Mononuclear cell (primary cell): Measurements from ENCODE around the gene DISP1. TPM values are rescaled to one million over a fixed set of nuclear protein-coding genes. Genes with fewer than 3 reads are reported as not detected.
"Not testable (repeated sequence)": the region's sequence is repeated elsewhere in the genome, so short reads cannot be mapped to it uniquely, and the experiment has no call there.

Source experiments
- H3K27me3 ChIP-seq: 2 replicates; pipeline ENCODE4 v1.6.0; 2011; ENCODE audit warnings: low read length, control low read depth; ENCODE audit not compliant: insufficient read depth
- H3K4me1 ChIP-seq: 2 replicates; pipeline ENCODE4 v1.5.1; 2011; ENCODE audit warnings: mild to moderate bottlenecking, low read length, control low read depth; ENCODE audit not compliant: insufficient read depth
- H3K4me3 ChIP-seq: 2 replicates; pipeline ENCODE4 v1.5.1; 2011; ENCODE audit warnings: mild to moderate bottlenecking, low read length, moderate library complexity
- H3K9me3 ChIP-seq: 2 replicates; pipeline ENCODE4 v1.5.1; 2011; ENCODE audit warnings: low read depth, mild to moderate bottlenecking, control low read depth, low read length
- total RNA-seq: library from RNA; depleted of rRNA; stranded (reverse); fragments of >200 nt; gene quantifications from one replicate; pipeline ENCODE4 v1.2.3, GENCODE V29; 2012

DISP1 gene
- total RNA-seq, 1 donor: 0.73 TPM

DNA sequence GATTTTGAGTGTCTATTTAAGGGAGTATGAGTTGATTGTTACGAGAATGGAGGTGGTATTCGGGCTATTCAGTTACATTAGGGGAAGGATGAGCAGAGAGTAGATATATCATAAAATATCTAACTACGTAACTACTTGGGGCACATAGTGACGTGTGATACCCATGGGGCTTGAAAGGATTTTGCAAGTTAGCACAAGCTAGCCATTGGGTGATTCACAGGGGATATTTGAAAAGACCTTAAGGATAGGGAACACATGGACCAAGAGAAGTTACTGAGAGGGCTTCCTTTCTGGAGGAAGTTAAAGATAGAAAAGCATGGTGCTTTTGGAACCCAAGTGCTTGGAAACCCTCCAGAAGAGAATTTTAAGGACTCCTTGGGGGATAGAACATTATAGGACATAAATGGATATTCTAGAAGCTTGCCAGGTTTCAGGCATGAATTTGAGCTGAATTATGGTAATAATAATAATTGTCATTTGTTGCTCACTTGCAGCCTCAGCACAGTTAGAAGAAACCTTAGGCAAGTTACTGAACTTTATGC is 5.4 kb downstream of the DISP1 start:
- Histone ChIP-seq H3K9me3 (no peaks in the 10 kb centered on the region), H3K27me3 (no peaks in the 10 kb centered on the region), H3K4me1 (peaks cover 9% of the 10 kb centered on the region), H3K4me3 (no peak overlapping the region)

DNA sequence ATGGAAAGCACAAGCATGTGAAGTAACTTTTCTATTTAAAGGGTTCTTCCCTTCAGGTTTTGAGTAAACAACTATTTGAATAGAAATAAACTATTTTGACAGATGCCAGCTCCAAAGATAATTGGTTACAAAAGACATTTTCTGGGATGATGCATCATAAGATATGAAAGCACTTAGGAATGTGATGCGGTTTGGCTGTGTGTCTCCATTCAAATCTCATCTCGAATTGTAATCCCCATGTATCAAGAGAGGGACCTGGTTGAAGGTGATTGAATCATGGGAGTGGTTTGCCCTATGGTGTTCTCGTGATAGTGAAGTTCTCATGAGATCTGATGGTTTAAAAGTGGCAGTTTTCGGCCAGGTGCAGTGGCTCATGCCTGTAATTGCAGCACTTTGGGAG is 6.4 kb downstream of the DISP1 start:
- Histone ChIP-seq H3K4me3 (no peak overlapping the region), H3K9me3 (no peaks in the 10 kb centered on the region), H3K27me3 (no peaks in the 10 kb centered on the region), H3K4me1 (peaks cover 4% of the 10 kb centered on the region)

DNA sequence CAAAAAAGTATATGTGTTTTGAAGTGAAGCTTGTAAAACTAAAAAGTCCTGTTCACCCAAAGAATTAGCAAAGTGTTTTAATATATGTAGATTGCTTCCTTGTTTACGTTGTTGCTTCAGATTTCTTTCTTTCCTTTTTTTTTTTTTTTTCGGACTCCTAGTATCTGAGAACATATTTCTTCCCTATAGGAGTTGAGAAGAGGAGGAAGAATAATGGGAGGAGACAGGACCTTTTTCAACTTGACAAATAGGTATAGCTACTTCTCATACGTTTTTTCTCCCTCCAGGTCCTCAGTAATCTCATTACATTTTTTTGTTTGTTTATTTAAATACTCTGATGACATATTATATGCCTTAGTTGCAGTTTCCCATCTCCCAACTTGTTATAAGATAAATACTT is 8.9 kb downstream of the DISP1 start:
- Histone ChIP-seq H3K4me1 (no peaks in the 10 kb centered on the region), H3K4me3 (no peak overlapping the region), H3K27me3 (no peaks in the 10 kb centered on the region), H3K9me3 (no peaks in the 10 kb centered on the region)

DNA sequence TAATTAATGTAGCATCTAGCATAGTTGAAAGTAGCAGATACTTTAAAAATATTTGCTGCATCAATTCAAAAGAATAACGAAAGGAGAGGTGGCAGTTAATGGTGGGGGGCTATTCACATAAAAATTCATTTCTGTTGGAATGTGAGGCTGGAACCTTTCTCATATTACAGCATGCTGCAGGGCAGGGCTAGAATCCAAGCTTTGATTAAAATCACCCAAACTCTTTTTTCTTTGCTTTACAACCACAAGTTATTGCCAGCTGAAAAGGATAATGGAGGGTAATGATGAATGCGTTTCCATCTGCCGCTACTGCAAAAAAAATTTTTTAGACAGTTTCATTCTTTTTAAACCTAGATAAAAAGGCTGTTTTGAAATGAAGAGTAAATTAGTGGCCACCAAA is 9.8 kb downstream of the DISP1 start:
- no peaks in the 10 kb centered on the region for H3K9me3 ChIP-seq
- H3K4me3 ChIP-seq: no peak overlapping the region
- H3K4me1 ChIP-seq: no peaks in the 10 kb centered on the region
- H3K27me3 ChIP-seq: no peaks in the 10 kb centered on the region

DNA sequence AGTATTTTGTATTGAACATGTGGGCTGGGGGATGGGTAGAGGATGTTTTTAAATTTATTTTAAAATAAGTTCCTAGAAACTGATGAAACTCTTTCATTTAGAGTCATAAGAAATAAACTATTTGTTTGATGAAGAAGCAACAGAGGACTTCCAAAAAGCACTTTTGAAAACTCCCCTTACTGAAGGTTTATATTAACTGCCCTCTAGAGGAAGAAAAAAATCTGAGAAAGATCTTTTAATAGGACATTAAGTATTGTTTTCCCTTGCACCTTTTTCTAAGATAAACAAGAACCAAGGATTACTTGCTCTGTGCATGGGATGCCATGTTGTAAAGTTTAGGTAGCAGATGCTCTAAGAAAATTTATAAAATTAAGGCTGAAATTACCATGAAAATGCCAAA is 14.1 kb downstream of the DISP1 start:
- no peak overlapping the region for H3K4me3 ChIP-seq
- H3K9me3 ChIP-seq: no peaks in the 10 kb centered on the region
- H3K27me3 ChIP-seq: no peaks in the 10 kb centered on the region
- H3K4me1 ChIP-seq: no peaks in the 10 kb centered on the region

DNA sequence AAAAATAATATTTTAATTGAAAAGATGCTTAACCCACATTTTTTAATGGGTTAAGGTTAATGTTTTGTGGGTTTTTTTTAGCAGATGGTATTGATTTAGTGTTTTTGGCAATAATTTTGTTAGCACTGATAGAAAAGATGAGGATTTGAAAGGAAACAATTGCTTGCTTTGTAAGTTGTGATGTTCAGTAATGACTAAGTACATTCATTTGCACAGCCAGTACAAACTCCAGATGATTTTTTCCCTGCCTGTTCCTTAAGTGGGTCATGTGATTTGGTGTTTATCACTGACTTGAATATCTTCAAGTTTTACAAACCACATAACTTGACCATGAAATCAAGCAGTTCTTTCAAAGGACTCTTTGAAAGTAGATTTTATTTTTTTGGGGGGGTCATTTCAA is 15.0 kb downstream of the DISP1 start:
- no peaks in the 10 kb centered on the region for H3K4me1 ChIP-seq
- H3K9me3 ChIP-seq: no peaks in the 10 kb centered on the region
- no peak overlapping the region for H3K4me3 ChIP-seq
- H3K27me3 ChIP-seq: no peaks in the 10 kb centered on the region

DNA sequence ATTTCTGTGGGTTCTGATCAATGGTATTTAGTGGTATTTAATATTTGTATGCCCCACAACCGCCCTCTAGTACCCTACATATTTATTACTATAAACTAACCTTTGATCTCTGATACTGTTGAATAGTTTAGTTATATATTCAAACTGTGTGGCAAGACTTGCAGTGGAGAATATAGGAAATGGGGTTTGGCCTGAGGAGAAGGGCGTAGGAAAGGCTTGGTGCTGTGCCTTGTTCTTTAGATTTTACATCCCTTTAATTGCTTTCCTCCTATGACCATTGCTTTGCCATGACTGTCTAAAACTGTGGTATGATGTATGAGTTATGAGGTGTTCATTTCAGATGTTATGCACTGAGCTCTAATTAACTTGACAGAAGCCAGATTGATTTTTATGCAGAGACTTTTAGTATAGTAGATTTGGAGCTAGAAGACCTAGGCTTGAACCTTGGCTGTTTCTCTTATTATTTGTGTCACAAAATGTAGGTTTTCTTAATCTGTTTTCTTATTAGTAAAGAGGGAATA is 18.6 kb downstream of the DISP1 start:
- Histone ChIP-seq H3K9me3 (no peaks in the 10 kb centered on the region), H3K4me3 (no peak overlapping the region), H3K27me3 (no peaks in the 10 kb centered on the region), H3K4me1 (no peaks in the 10 kb centered on the region)

DNA sequence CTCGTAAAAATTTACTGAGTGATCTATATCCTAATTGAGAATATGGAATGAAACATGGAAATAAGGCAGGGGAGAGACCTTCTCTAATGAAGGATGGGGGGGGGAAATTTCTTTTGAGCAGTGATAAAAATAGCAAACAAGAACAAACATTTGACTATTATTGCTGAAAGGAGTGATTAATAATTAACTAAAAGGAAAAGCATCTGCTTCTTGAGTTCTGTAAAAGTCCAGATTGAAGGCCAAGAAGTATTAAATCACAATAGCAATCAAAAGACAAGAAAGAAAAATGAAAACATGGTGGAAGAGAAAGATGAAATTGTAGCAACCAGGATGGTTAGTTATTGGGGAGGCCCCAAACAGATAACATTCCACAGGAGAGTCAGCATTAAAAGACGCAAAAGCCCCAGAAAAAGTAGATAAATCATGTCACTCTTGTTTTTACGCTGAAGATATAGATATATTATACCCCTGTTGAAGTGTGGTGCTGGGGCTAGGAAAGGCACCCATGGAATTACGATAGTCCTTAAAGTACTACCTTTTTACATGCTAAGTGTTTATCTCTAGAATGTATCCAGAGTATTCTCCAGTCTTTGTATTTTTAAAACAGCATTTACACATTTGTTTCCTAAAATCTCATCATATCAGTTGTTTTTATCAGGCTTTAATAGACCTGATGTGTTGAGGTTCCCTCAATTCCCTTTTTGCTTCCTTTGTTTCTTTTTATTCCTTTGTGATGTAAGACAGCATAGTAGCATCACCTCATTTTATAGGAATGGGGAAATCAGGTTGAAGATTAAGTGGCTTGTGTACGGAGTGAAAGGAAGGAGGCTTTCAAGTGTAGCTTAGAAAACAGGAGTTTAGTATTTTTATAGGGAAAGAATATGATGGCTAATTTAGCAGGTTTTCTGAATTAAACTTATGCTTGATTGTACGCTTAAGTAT is 28.9 kb downstream of the DISP1 start:
- no peak overlapping the region for H3K4me3 ChIP-seq
- no peaks in the 10 kb centered on the region for H3K27me3 ChIP-seq
- no peaks in the 10 kb centered on the region for H3K4me1 ChIP-seq
- no peaks in the 10 kb centered on the region for H3K9me3 ChIP-seq

DNA sequence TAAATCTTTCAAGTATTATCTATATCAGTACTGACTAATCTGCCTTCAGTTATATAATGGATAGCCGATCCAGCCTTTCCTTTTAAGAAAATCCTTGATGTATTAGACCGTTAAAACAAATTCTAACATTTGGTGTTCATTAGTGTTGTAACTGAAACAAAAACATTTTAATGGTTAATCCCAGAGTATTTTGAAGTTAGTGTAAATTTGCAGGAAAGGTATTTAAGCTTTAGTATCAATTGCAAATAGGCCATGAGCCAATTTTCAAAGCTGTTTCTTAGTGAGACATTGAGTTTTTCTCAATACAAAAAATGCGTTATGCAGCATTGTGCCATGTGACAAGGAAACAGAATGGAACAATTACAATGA is 29.6 kb downstream of the DISP1 start:
- no peaks in the 10 kb centered on the region for H3K27me3 ChIP-seq
- H3K9me3 ChIP-seq: no peaks in the 10 kb centered on the region
- H3K4me3 ChIP-seq: no peak overlapping the region
- H3K4me1 ChIP-seq: no peaks in the 10 kb centered on the region

DNA sequence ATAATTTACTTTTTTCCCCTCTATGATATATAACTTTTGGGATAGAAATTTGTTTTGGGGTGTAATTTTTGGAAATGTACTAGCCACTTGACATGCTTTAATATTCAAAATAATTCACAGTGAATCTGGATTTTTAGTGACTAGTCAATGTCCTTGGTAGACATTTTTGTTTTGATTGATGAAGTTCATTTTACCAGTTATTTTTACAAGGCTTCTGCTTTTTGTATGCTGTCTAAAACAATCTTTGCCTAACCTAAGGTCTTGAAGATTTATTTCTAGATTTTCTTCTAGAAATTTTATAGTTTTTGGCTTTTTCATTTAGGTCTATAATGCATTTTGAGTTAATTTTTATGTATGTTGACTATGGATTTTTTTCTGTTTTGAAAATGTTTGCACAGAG is 30.9 kb downstream of the DISP1 start:
- no peak overlapping the region for H3K4me3 ChIP-seq
- H3K27me3 ChIP-seq: no peaks in the 10 kb centered on the region
- H3K9me3 ChIP-seq: no peaks in the 10 kb centered on the region
- no peaks in the 10 kb centered on the region for H3K4me1 ChIP-seq

DNA sequence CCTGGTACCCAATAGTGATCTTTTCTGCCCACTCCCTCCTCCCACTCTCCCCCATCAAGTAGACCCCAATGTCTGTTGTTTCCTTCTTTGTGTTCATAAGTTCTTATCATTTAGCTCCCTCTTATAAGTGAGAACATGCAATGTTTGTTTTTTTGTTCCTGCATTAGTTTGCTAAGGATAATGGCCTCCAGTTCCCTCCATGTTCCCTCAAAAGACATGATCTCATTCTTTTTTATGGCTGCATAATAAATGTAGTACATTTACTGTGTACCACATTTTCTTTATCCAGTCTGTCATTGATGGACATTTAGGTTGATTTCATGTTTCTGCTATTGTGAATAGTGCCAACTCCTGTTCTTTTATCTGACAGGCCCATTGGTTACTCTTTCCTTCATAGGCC is 35.7 kb downstream of the DISP1 start:
- H3K4me1 ChIP-seq, H3K27me3 ChIP-seq, H3K4me3 ChIP-seq, H3K9me3 ChIP-seq: not testable (repeated sequence)

DNA sequence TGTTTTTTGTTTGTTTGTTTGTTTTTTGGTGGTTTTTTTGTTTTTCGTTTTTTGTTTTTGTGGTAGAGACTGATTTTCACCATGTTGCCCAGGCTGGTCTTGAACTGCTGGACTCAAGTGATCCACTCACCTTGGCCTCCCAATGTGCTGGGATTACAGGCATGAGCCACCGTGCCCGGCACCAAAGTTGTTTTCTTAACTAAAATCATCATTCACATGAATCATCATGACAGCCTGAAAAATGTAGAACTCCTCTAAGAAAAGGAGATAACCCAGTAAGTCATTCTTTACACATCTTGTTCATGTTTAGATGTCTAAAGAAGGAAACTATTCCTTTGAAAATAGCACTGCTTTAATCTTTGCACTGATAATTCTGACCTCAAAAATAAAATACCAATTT is 37.5 kb downstream of the DISP1 start:
- Histone ChIP-seq H3K9me3 (no peaks in the 10 kb centered on the region), H3K27me3 (no peaks in the 10 kb centered on the region), H3K4me3 (no peak overlapping the region), H3K4me1 (no peaks in the 10 kb centered on the region)

DNA sequence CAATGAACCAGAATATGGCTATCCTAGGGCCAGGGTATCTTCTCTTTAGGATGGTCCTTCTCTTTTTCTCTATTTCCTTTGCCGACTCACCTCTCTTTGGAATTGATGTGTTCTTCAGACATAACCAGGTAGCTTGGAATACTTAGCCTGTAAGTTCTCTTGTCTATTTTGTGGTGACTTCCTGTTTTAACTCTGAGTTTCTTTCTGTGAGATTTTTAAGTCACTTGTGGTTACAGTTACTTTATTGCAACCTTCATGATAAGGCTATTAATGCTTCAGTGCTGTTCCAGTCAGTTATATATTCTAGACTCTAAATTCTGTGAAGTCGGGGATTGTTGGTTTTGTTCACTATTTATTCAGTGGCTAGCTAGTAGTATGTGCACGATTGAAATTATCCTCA is 46.2 kb downstream of the DISP1 start:
- Histone ChIP-seq H3K27me3 (no peaks in the 10 kb centered on the region), H3K4me3 (no peak overlapping the region), H3K4me1 (no peaks in the 10 kb centered on the region), H3K9me3 (no peaks in the 10 kb centered on the region)
